GM18867 (cell line): Measurements from ENCODE around the gene NPEPL1.
"Not testable (repeated sequence)": the region's sequence is repeated elsewhere in the genome, so short reads cannot be mapped to it uniquely, and the experiment has no call there.

Source experiments
- ATAC-seq: cut with Tn5 transposase; IDR thresholded peaks from one replicate; pipeline ENCODE4 v1.9.1; 2021; ENCODE audit warnings: mild to moderate bottlenecking, moderate library complexity; ENCODE audit not compliant: unreplicated experiment

Gene NPEPL1

GRCh38 chr20:58755062-58755697 lies 62.6 kb downstream of the NPEPL1 start:
- no peak for ATAC-seq

GRCh38 chr20:58755766-58756449 lies 63.3 kb downstream of the NPEPL1 start:
- no peak for ATAC-seq

GRCh38 chr20:58756450-58756775 lies 63.8 kb downstream of the NPEPL1 start:
- ATAC-seq = no peak

GRCh38 chr20:58757647-58758046 lies 65.0 kb downstream of the NPEPL1 start:
- not testable (repeated sequence) for ATAC-seq

- no peak for ATAC-seq
Measured at GRCh38 chr20:58759947-58760346, 67.3 kb downstream of the NPEPL1 start.

- ATAC-seq = no peak
Measured at GRCh38 chr20:58760856-58761255, 68.3 kb downstream of the NPEPL1 start.

- ATAC-seq = no peak
Measured at GRCh38 chr20:58762120-58762519, 69.5 kb downstream of the NPEPL1 start.

- no peak for ATAC-seq
Measured at GRCh38 chr20:58763076-58763475, 70.5 kb downstream of the NPEPL1 start.
